NCI-H1436 (cell line): ENCODE measurements around the gene DROSHA.

Experiments
- DNase-seq: peaks from one replicate; lab custom pipeline; 2025; lab: John Stamatoyannopoulos, UW

DROSHA gene

GRCh38 chr5:31464081-31464480 is 67.8 kb downstream of the DROSHA start:
- DNase-seq: no peak

- no peak for DNase-seq
These were observed 68.5 kb downstream of the DROSHA start for GRCh38 chr5:31463351-31463750.

- DNase-seq: no peak
These were observed 72.3 kb downstream of the DROSHA start for GRCh38 chr5:31459594-31459993.

GRCh38 chr5:31455172-31455571 is 76.7 kb downstream of the DROSHA start:
- no peak for DNase-seq

- no peak for DNase-seq
These were observed 78.4 kb downstream of the DROSHA start for GRCh38 chr5:31453522-31453921.

- DNase-seq: no peak
These were observed 79.6 kb downstream of the DROSHA start for GRCh38 chr5:31452314-31452713.

GRCh38 chr5:31449962-31450361 is 81.9 kb downstream of the DROSHA start:
- DNase-seq: no peak

GRCh38 chr5:31449174-31449573 is 82.7 kb downstream of the DROSHA start:
- DNase-seq: no peak

- no peak for DNase-seq
These were observed 86.8 kb downstream of the DROSHA start for GRCh38 chr5:31445041-31445600.

- DNase-seq: no peak
These were observed 88.3 kb downstream of the DROSHA start for GRCh38 chr5:31443572-31443971.

- DNase-seq: no peak
These were observed 89.7 kb downstream of the DROSHA start for GRCh38 chr5:31442058-31442745.

- no peak for DNase-seq
These were observed 95.0 kb downstream of the DROSHA start for GRCh38 chr5:31436851-31437250.

GRCh38 chr5:31435730-31436129 is 96.2 kb downstream of the DROSHA start:
- no peak for DNase-seq

GRCh38 chr5:31434898-31435297 is 97.0 kb downstream of the DROSHA start:
- no peak for DNase-seq

- no peak for DNase-seq
These were observed 98.7 kb downstream of the DROSHA start for GRCh38 chr5:31433229-31433628.

GRCh38 chr5:31427724-31428309 is 104.1 kb downstream of the DROSHA start:
- no peak for DNase-seq

GRCh38 chr5:31427013-31427723 is 104.7 kb downstream of the DROSHA start:
- no peak for DNase-seq

GRCh38 chr5:31421806-31422586 is 109.9 kb downstream of the DROSHA start:
- DNase-seq: no peak

- no peak for DNase-seq
These were observed 114.4 kb downstream of the DROSHA start for GRCh38 chr5:31417512-31417911.

GRCh38 chr5:31416547-31416946 is 115.3 kb downstream of the DROSHA start:
- no peak for DNase-seq

GRCh38 chr5:31415960-31416359 is 115.9 kb downstream of the DROSHA start:
- DNase-seq: no peak
